Activated T-cell treated with anti-CD3 and anti-CD28 coated beads, Interleukin-2, amount 50 U/mL, for 24 hours (primary cell): Measurements from ENCODE around the gene MSI2.

ENCODE experiments used
- DNase-seq: peaks from one replicate; pipeline ENCODE4 v3.0.0-alpha.2; 2020
- H3K27ac Mint-ChIP-seq: 2 replicates; pipeline ENCODE4 v1.8.0; 2020; ENCODE audit warnings: mild to moderate bottlenecking, mixed read lengths
- H3K27me3 Mint-ChIP-seq: 2 replicates; pipeline ENCODE4 v1.8.0; 2020; ENCODE audit warnings: mixed read lengths
- H3K36me3 Mint-ChIP-seq: 2 replicates; pipeline ENCODE4 v1.8.0; 2020; ENCODE audit warnings: low read depth, mixed read lengths
- H3K4me1 Mint-ChIP-seq: 2 replicates; pipeline ENCODE4 v1.8.0; 2020; ENCODE audit warnings: low read depth, mixed read lengths
- H3K4me3 Mint-ChIP-seq: 2 replicates; pipeline ENCODE4 v1.8.0; 2020; ENCODE audit warnings: mild to moderate bottlenecking, moderate library complexity, mixed read lengths
- H3K9me3 Mint-ChIP-seq: 2 replicates; pipeline ENCODE4 v1.8.0; 2020; ENCODE audit warnings: mixed read lengths

Gene MSI2

DNA sequence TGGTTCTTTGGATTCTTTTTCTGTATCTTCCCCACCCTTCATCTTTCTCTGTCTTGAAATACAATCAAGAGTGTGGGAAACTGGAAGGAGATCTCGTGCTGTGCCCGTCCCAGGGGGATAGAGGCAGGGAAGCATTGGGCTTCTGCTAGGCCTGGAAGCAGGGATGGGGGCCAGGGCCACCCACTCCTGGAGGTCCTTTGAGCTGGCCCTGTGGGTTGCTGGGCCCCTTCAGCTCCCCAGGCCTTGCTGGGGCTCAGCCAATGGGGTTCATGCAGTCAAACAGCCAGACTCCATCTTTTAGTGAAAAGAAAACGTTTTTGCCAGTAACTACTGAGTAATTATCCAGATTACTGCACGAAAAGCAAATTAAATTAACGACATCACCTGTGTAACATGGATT lies 421.0 kb downstream of the MSI2 start:
- no peak for DNase-seq
- H3K9me3 Mint-ChIP-seq: no peaks in the 10 kb centered on the region
- H3K27ac Mint-ChIP-seq: no peak overlapping the region
- peaks cover 21% of the 10 kb centered on the region for H3K36me3 Mint-ChIP-seq
- H3K27me3 Mint-ChIP-seq: no peaks in the 10 kb centered on the region
- H3K4me3 Mint-ChIP-seq: no peak overlapping the region
- H3K4me1 Mint-ChIP-seq: peaks cover 9% of the 10 kb centered on the region

DNA sequence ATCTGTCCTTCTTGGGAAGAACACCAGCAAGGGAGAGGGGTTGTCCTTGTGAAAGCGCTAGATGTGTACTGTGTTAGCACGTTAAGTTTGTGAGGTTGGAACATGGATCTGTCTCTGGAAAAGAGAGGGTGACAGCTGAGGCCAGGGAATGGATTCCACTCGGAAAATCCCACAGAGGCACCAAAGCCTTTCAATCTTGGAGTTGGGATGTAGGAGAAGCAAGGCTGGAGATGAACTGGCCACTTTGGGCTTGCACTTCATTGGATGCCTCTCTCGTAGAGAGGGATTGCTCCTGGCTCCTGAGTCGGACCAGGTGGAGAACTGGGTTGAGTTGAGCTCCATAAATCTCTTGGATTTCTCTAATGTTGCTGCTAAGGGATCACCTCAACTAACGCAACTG lies 421.5 kb downstream of the MSI2 start:
- H3K27ac Mint-ChIP-seq: no peak overlapping the region
- no peaks in the 10 kb centered on the region for H3K9me3 Mint-ChIP-seq

DNA sequence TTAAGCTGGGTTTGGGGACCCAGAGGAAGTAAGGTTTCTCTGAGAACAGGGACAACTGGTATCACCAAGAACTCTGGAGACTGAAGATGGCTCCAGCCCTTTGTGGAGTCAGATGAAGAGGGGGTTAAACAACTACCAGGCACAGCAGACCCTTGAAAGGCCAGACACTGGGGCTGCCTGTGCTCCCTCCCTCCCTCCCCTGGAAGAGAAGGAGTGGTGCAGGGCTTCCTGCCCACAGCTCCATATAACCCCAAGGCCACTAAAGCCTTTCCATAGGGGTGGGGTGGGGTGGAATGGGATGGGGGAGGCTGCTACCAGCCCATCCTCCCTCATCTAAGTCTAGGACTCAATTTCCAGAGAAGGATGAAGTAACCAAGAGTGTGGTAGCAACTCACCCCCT lies 422.1 kb downstream of the MSI2 start:
- DNase-seq: peak; percentile 17
- Mint-ChIP-seq H3K4me3 (no peak overlapping the region), H3K9me3 (no peaks in the 10 kb centered on the region), H3K36me3 (peaks cover 31% of the 10 kb centered on the region), H3K27me3 (no peaks in the 10 kb centered on the region), H3K27ac (no peak overlapping the region), H3K4me1 (no peaks in the 10 kb centered on the region)

More for the DNA sequence above, 421.5 kb downstream of the MSI2 start:
- Mint-ChIP-seq H3K36me3 (peaks cover 25% of the 10 kb centered on the region), H3K27me3 (no peaks in the 10 kb centered on the region), H3K4me1 (peaks cover 4% of the 10 kb centered on the region), H3K4me3 (no peak overlapping the region)
- DNase-seq: no peak

DNA sequence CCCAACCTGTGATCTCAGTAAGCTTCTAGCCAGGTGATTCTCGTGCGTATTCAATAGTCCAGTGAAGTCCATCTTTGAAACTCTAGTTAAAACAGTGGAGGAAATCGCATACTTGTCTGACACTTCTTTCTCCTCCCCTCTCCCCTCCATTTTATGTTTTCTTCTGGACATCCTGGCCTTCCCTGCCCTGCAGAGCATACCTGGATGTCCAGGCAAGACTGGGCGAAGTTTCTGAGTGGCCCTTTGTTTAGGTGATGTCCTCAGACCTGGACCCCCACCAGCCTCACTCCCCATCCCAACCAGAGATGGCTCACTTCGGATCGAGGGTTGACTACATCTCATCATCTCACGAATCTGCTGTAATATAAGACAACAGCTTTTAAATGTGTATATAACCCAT lies 423.0 kb downstream of the MSI2 start:
- DNase-seq: no peak
- H3K27ac Mint-ChIP-seq: no peak overlapping the region
- H3K9me3 Mint-ChIP-seq: no peaks in the 10 kb centered on the region
- H3K36me3 Mint-ChIP-seq: peaks cover 38% of the 10 kb centered on the region
- H3K4me1 Mint-ChIP-seq: no peaks in the 10 kb centered on the region
- no peaks in the 10 kb centered on the region for H3K27me3 Mint-ChIP-seq
- H3K4me3 Mint-ChIP-seq: no peak overlapping the region

DNA sequence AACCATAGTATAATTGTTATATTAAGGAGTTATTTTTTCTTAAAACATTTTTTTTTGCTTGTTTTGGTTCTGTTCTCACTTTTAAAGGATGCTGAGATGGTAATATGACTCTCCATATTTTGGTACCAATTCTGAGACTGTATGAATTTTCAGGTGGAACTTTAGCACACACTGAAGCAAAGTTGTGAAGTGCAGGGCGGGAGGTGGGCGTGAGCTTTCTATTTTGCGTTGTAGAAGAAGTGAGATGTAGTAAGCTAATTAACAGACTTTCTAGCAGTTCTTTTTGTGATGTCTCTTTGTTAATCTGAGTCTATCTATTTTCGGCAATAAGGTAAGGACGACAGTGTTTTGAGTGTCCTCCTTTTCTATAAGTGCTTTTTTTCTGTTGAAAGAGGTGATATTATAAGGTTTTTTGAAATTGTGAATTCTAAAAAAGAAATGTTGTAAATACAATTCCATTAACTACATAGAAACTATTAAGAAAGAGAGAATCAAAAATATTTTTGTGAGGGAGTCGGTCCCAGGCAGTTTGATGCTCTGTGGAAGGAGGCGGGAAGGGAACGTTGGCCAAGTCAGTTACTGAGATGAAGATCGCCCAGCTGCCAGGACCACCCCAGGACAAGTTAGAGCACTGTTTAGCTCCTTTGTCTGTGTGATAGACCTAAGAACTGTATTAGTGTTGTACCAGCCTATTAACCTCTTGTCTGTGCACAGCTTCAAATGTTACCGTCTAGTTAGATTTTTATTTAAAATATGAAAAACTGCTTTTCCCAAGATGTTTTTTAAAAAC lies 423.8 kb downstream of the MSI2 start:
- no peak for DNase-seq
- Mint-ChIP-seq H3K4me1 (no peaks in the 10 kb centered on the region), H3K27ac (no peak overlapping the region), H3K36me3 (peaks cover 38% of the 10 kb centered on the region), H3K27me3 (no peaks in the 10 kb centered on the region), H3K4me3 (no peak overlapping the region), H3K9me3 (no peaks in the 10 kb centered on the region)

DNA sequence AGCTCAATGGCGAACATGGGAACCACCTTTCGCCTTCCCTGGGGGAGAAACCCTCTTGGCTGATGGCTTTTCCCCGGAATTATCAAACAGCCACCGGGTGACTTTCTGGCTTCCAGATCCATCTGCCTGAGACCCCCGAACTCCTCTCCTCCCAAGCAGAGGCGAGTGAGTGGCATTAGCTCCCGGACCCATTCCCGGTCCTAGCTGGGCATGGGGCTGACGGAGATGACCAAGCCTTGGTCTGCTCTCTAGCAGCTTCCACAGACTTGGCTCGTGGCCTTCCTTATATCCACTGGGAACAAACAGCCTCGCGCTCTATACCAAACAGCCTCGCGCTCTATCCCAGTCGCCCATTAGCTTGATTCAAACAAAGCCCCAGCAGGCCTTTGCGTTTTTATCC lies 426.4 kb downstream of the MSI2 start:
- Mint-ChIP-seq H3K27ac (no peak overlapping the region), H3K9me3 (no peaks in the 10 kb centered on the region), H3K4me3 (no peak overlapping the region), H3K4me1 (no peaks in the 10 kb centered on the region), H3K36me3 (peaks cover 22% of the 10 kb centered on the region), H3K27me3 (no peaks in the 10 kb centered on the region)
- no peak for DNase-seq

DNA sequence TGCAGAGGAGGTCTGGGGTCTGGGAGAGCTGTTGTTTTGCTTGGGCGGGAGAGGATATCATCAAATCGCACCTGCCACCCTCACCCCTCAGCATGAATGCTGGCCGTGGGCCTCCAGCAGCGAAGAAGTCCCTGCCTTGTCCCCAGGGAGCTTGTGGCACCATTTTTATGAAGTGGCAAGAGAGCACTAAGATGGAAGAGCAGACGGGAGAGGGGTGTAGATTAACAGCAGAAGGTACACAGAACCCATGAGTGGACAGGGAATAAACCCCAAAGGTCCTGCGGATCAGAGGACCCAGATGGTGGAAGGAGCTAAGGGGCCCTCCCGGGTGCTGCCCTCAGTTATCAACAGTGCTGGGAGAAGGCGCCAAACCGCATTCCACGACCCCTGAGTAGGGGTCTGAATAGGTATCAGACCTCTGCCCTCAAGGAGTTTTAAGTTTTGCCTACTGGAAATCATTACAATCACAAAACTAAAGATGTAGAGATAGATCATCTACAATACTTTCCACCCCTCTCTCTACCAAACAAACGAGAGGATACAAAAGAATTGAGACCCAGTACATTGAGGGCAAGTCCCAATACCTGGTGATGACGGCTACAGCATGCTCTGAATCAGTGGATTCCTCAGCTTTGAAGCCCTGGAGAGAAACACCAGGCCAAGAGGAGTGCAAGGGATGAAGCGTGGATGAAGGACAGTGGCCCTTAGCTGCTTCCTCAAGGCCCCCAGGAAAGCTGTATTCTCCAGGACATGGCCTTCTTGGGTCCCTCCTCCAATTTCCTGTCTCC lies 428.6 kb downstream of the MSI2 start:
- DNase-seq: no peak
- Mint-ChIP-seq H3K27ac (no peak overlapping the region), H3K4me3 (no peak overlapping the region), H3K4me1 (no peaks in the 10 kb centered on the region), H3K36me3 (peaks cover 20% of the 10 kb centered on the region), H3K9me3 (no peaks in the 10 kb centered on the region), H3K27me3 (no peaks in the 10 kb centered on the region)

DNA sequence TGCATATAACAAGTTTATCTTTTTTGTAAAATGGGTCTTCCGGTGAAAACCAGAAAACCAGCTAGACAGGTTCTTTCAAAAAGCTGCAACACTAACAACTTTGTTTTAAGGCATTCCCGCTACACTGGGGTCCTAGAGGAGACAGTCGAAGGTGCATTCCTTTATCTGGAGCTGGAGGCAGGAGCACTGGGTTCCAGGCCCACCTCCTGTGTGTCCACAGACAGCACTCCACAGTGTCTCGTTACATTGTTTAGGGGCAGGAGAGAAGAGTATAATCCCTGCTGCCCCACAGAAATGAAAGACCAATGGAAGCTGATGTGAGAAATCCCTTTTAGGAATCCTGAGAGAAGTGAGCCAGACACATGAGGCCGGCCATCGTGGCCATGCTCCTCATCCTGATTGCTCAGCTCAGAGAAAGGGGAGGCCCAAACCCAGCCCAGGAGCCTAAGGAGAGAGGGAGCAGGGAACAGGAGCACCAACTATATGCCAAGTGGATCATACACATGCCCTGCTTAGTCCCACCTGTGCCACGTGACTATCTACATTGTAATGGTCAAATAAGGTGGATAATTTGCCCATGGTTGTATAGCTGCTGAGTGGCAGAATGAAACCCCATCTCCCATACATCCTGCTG lies 429.3 kb downstream of the MSI2 start:
- no peaks in the 10 kb centered on the region for H3K9me3 Mint-ChIP-seq
- DNase-seq: no peak
- no peak overlapping the region for H3K4me3 Mint-ChIP-seq
- H3K27me3 Mint-ChIP-seq: no peaks in the 10 kb centered on the region
- H3K36me3 Mint-ChIP-seq: peaks cover 20% of the 10 kb centered on the region
- H3K4me1 Mint-ChIP-seq: no peaks in the 10 kb centered on the region
- no peak overlapping the region for H3K27ac Mint-ChIP-seq

DNA sequence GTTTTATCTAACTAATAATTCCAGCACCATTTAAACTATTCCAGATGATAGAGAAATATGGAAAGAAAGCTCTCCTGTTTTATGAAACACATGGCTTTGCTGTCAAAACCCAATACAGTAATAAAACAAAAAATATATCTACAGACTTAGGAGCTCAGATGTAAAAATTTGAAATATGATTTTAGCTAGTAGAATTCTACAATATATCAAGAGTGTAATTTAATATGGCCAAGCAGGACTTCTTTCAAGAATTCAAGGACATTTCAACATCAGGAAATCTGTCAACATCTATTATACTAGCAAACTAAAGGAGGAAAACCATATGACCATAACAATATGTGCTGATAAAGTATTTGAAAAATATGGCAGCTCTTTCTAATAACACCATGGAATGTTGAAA lies 431.3 kb downstream of the MSI2 start:
- H3K27ac Mint-ChIP-seq: no peak overlapping the region
- no peaks in the 10 kb centered on the region for H3K27me3 Mint-ChIP-seq
- H3K4me1 Mint-ChIP-seq: peaks cover 2% of the 10 kb centered on the region
- DNase-seq: no peak
- no peak overlapping the region for H3K4me3 Mint-ChIP-seq
- peaks cover 16% of the 10 kb centered on the region for H3K36me3 Mint-ChIP-seq
- peaks cover 7% of the 10 kb centered on the region for H3K9me3 Mint-ChIP-seq

DNA sequence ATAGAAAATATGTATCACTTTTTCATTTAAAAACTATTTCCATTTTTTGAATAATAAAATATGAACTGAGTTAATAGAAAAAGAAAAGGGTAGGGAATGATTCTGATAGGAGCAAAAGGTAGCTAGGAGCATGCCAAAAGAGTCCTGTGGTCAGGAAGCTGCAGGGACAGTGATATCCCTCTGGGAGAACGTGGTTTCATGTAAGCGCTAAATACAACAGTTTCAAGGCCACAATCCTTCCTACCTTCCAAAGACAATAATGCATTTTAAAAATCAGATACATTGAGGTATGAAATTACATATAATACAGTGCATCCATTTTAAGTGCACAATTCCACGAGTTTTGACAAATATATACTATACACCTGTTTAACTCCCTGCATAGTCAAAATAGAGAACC lies 432.9 kb downstream of the MSI2 start:
- no peak for DNase-seq
- Mint-ChIP-seq H3K9me3 (peaks cover 7% of the 10 kb centered on the region), H3K36me3 (peaks cover 3% of the 10 kb centered on the region), H3K4me1 (peaks cover 11% of the 10 kb centered on the region), H3K4me3 (no peak overlapping the region), H3K27me3 (no peaks in the 10 kb centered on the region), H3K27ac (no peak overlapping the region)

DNA sequence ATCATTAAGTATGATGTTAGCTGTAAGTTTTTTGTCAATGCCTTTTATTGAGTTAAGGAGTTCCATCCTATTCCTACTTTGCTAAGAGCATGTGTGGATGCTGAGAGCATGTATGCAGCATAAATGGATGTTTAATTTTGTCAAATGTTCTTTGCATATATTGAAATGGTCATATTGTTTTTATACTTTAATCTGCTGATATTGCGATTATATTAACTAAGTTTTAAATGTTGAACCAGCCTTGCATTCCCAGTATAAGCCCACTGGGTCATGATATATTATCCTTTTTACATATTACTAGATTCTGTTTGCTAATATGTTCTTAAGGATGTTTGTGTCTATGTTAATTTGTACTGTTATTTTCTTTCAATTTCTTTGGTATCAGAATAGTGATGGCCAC lies 435.6 kb downstream of the MSI2 start:
- Mint-ChIP-seq H3K9me3 (peaks cover 7% of the 10 kb centered on the region), H3K4me1 (peaks cover 11% of the 10 kb centered on the region), H3K27ac (no peak overlapping the region), H3K36me3 (peaks cover 2% of the 10 kb centered on the region), H3K4me3 (no peak overlapping the region), H3K27me3 (no peaks in the 10 kb centered on the region)
- no peak for DNase-seq

DNA sequence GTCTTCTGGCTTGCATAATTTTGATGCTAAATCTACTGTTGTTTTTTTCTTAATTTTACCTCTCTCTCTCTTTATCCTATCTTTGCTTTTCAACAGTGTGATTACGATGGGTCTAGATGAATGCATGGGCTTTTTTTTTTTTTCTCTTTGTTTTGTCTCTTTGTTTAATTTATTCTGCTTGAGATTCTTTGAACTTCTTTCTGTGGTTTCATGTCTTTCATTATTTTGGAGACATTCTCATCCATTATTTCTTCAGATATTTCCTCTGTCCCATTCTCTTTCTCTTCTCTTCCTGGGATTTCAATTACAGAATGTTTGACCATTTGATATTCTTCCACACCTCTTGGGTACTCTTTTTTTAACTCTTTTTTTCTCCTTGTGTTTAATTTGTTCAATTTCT lies 436.4 kb downstream of the MSI2 start:
- Mint-ChIP-seq H3K36me3 (peaks cover 2% of the 10 kb centered on the region), H3K9me3 (peaks cover 7% of the 10 kb centered on the region), H3K27ac (no peak overlapping the region), H3K27me3 (no peaks in the 10 kb centered on the region), H3K4me3 (no peak overlapping the region), H3K4me1 (peaks cover 11% of the 10 kb centered on the region)
- DNase-seq: no peak

DNA sequence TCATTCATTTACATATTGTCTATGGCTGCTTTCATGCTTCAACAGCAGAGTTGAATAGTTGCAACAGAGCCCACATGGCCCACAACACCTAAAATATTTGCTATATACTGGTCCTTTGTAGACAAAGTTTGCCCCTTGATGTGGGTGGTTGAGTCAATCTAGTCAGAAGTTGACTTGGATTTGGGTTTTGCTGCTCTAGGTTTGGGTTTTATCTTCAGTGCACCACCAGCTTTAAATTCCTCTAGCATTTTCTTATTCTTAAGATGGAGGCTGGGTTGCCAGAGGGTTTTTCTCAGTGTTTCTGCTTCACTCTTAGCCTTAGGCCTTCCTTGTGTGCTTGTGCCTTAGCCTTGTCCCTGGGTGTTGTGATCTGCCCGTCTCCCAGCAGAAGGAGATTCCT lies 437.7 kb downstream of the MSI2 start:
- DNase-seq: no peak
- peaks cover 11% of the 10 kb centered on the region for H3K4me1 Mint-ChIP-seq
- peaks cover 2% of the 10 kb centered on the region for H3K36me3 Mint-ChIP-seq
- no peak overlapping the region for H3K4me3 Mint-ChIP-seq
- peaks cover 7% of the 10 kb centered on the region for H3K9me3 Mint-ChIP-seq
- H3K27me3 Mint-ChIP-seq: no peaks in the 10 kb centered on the region
- H3K27ac Mint-ChIP-seq: no peak overlapping the region

DNA sequence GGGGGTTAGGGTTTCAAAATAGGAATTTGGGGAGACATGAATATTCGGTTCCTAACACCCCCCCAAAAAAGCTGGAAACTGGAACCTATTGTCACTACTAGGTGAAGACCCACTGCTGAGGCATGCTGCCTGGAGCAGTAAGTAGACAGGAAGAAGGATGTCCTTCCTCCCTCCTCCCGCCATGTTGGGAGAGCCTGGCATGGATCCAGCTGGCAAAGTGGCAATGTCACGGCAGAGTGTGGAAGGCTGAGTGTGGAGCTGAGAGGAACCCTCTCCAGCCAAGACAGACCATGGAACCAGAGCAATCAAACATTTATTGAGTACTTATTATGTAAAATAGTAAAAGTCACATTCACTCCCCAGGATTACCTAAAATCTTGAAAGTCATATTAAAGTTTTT lies 439.7 kb downstream of the MSI2 start:
- no peak overlapping the region for H3K27ac Mint-ChIP-seq
- no peaks in the 10 kb centered on the region for H3K27me3 Mint-ChIP-seq
- peaks cover 6% of the 10 kb centered on the region for H3K9me3 Mint-ChIP-seq
- peaks cover 11% of the 10 kb centered on the region for H3K4me1 Mint-ChIP-seq
- H3K4me3 Mint-ChIP-seq: no peak overlapping the region
- DNase-seq: no peak
- H3K36me3 Mint-ChIP-seq: peaks cover 2% of the 10 kb centered on the region

DNA sequence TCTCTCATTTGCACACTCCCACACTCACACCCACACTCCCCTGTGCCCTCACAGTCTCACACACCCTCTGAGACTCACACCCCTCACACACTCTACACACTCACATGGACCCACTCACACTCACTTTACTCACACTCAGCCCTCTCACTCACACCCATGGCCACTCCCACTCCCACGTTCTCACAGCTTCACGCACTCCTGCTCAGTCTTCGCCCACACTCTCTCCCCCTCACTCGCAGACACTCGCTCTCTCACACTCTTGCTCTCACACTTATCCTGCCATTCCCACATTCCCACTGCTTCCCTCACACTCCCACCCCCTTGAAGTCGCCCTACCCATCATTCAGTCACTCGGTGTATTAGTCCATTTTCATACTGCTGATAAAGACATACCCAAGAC lies 440.9 kb downstream of the MSI2 start:
- peaks cover 11% of the 10 kb centered on the region for H3K4me1 Mint-ChIP-seq
- H3K27me3 Mint-ChIP-seq: no peaks in the 10 kb centered on the region
- DNase-seq: no peak
- no peak overlapping the region for H3K4me3 Mint-ChIP-seq
- peaks cover 2% of the 10 kb centered on the region for H3K36me3 Mint-ChIP-seq
- no peaks in the 10 kb centered on the region for H3K9me3 Mint-ChIP-seq
- no peak overlapping the region for H3K27ac Mint-ChIP-seq
